GM18861 (cell line): Measurements from ENCODE around the gene ICA1.
"Not testable (repeated sequence)": the region's sequence is repeated elsewhere in the genome, so short reads cannot be mapped to it uniquely, and the experiment has no call there.

Source experiments
- ATAC-seq: cut with Tn5 transposase; IDR thresholded peaks from one replicate; pipeline ENCODE4 v1.9.1; 2021; ENCODE audit not compliant: unreplicated experiment

The ICA1 gene

GRCh38 chr7:8109196-8110022 lies 152.6 kb downstream of the ICA1 start:
- no peak for ATAC-seq

DNA sequence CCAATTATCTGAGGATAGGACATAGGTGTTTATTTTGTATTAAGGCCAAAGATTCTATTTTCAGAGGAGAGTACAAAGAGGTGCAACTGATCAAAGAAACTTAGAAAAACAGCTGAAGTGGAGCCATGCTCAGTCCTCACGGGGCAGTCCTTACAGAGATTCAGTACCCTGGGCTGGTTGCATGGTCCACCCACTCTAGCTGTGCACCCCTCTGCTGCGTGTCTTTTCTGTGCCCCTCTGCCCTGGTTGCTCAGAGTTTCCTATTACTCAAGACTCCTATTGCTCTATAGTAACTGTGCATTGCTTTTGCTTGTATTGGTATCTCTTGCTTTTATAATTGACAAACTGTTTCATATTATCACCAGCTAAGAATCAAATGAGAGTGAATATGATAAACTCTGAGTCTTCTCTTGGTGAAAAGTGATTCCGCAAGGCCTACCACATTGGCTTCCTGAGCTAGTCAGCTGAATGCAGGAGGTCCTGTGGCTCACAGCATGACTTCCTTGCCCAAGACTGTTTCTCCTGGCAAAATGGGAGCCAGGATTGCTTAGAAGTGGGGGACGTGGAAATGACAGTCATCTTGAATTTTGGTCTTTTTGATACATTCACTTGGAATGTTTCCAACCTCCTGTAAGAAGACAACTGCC lies 156.4 kb downstream of the ICA1 start:
- ATAC-seq: no peak

DNA sequence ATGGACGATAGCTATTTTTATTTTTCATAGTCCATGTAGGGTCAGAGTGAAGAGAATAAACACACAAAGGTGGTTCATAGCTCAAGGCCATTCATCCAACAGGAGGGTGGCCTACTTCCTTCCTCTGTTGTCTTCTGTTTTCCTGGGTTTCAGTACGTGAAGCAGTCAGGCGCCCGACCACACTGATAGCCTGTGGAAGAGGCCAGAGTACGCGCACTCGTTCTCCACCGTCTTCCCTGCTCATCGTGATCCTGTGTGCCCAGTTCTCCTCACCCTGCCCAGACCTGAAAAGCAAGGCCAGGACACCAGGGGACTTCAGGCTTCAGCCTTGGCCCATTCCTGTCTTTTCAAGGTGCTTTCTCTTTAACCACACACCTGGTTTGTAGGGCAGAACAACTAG lies 158.7 kb downstream of the ICA1 start:
- ATAC-seq: no peak

GRCh38 chr7:8101292-8101691 lies 160.7 kb downstream of the ICA1 start:
- not testable (repeated sequence) for ATAC-seq

DNA sequence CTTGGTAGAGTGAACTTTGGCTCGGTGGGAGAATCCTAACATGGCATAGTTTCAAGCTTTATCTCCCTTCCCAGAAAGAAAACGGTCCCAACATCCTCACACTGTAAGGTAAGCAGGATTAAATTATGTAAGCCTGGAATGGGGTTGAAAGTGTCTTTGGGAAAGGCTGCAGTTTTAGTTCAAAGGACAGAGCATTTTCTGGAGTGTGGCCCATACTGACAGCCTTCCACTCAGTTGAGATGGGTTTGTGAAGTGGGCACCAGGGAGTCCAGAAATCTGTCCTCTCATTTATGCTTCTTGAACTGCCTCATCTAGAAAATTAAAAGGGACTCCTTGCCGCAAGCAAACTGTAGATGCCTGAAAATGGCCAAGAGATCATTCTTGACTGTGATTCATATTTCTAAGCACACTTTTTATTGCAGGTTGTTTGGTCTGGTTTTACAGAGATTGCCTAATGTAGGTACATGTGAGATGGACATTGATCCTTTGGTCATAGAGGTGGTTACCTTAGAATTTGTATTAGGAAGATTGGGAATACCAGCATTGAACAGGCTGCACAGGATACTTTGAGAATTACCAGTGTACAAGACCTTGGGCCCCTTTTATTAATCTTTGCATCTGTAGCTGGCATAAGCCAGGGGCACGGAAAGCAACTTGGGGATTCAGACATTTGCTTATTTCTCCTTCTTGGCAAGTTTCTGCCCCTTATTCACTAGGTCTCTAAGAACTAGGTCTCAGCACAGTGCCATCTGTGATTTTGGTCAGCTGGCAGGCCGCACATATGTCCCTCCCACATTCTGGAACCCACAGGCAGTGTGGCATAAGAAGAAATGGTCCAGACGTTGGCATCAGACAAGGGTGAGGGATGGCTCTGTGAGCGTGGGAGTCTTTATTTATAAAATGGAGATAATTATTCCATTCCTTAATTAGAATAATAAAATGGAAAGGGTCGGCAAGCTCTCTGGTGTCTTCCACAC lies 167.5 kb downstream of the ICA1 start:
- no peak for ATAC-seq

- no peak for ATAC-seq
Observed at GRCh38 chr7:8092140-8092539, 169.8 kb downstream of the ICA1 start.

- ATAC-seq: no peak
Observed at GRCh38 chr7:8089036-8089780, 172.8 kb downstream of the ICA1 start.

- ATAC-seq: no peak
Observed at GRCh38 chr7:8086239-8086638, 175.7 kb downstream of the ICA1 start.

DNA sequence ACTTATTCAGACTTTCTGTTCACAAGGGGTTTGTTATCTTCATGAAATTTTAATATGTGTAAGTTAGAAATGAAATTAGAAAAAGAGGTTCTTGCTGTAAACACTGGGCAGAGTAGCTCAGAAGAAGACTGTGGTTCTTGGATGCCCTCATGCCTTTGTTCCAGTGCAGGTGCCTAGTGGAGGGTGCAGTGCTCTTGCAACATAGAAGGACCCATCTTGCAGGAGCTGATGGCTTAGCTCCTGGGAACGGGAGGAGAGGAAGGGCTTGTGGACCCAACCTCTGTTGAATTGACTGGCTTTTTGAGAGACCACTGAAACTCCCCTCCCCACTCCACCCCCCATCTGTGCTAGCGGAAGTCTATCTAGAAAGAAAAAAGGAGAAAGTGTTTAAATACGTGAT lies 176.5 kb downstream of the ICA1 start:
- no peak for ATAC-seq

- ATAC-seq: no peak
Observed at GRCh38 chr7:8084836-8085235, 177.1 kb downstream of the ICA1 start.

GRCh38 chr7:8082762-8083161 lies 179.2 kb downstream of the ICA1 start:
- ATAC-seq: no peak

GRCh38 chr7:8078418-8078817 lies 183.5 kb downstream of the ICA1 start:
- ATAC-seq: no peak

- no peak for ATAC-seq
Observed at GRCh38 chr7:8070451-8071180, 191.4 kb downstream of the ICA1 start.

GRCh38 chr7:8068892-8069686 lies 192.9 kb downstream of the ICA1 start:
- no peak for ATAC-seq

- no peak for ATAC-seq
Observed at GRCh38 chr7:8065356-8065813, 196.6 kb downstream of the ICA1 start.

DNA sequence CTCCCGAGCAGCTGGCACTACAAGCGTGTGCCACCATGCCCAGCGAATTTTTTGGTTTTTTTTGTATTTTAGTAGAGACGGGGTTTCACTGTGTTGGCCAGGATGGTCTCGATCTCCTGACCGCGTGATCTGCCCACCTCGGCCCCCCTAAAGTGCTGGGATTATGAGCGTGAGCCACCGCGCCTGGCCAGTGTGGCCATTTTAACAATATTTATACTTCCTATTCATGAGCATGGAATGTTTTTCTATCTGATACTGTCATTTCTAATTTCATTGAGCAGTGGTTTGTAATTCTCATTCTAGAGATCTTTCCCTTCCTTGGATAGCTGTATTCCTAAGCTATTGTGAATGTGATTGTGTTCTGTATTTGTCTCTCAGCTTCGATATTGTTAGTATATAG lies 197.1 kb downstream of the ICA1 start:
- ATAC-seq: no peak

DNA sequence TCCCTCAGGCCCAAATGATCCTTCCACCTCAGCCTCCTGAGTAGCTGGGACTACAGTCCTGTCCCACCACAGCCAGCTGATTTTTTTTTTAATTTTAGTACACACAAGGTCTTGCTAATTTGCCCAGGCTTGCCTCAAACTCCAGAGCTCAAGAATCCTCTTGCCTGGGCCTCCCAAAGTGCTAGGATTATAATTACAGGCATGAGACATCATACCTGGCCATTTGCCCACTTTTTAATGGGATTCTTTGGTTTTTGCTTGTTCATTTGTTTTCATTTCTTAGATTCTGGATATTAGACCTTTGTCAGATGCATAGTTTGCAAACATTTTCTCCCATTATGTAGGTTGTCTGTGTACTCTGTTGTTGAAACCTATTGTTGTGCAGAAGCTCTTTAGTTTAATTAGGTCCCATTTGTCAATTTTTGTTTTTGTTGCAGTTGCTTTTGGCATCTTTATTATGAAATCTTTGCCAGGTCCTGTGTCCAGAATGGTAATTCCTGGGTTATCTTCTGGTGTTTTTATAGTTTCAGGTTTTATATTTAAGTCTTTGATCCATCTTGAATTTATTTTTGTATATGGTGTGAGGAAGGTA lies 198.2 kb downstream of the ICA1 start:
- ATAC-seq: no peak

DNA sequence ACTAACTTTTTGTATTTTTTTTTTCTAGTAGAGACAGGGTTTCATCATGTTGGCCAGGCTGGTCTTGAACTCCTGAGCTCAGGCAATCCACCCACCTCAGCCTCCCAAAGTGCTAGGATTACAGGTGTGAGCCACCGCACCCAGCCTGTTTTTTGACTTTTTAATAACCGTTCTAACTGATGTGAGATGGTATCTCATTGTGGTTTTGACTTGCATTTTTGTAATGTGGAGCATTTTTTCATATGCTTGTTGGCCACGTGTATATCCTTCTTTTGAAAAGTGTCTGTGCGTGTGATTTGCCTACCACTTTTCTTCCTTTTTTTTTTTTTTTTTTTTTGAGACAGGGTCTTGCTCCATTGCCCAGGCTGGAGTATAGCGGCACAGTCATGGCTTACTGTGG lies 198.7 kb downstream of the ICA1 start:
- not testable (repeated sequence) for ATAC-seq
